Measurements from ENCODE around the gene RNU5B-1.

Gene RNU5B-1

DNA sequence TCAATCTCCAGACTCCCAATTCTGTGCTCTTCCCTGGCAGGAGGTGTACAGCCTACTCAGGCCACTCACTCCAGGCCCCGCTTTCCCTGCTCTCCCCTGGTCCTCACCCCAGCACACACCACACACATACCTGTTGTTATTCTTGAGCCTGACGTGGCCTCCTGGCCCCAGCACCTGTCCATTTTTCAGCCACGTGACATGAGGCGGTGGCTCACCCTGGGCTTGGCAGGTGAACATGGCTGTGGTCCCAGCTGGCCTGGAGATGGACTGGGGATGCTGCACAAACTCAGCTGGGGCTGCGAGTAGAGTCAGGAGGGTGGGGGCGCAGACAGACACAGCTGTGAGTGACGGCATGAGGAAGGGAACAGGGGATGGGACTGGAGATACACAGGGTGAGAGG lies 27.3 kb downstream of the RNU5B-1 start:
- DNase-seq (ENCODE audit: low read depth), result no peak
- no peak overlapping the region for H3K4me3 ChIP-seq (ENCODE audit: low read depth, low read length)
- TF ChIP-seq, protein P1, sequence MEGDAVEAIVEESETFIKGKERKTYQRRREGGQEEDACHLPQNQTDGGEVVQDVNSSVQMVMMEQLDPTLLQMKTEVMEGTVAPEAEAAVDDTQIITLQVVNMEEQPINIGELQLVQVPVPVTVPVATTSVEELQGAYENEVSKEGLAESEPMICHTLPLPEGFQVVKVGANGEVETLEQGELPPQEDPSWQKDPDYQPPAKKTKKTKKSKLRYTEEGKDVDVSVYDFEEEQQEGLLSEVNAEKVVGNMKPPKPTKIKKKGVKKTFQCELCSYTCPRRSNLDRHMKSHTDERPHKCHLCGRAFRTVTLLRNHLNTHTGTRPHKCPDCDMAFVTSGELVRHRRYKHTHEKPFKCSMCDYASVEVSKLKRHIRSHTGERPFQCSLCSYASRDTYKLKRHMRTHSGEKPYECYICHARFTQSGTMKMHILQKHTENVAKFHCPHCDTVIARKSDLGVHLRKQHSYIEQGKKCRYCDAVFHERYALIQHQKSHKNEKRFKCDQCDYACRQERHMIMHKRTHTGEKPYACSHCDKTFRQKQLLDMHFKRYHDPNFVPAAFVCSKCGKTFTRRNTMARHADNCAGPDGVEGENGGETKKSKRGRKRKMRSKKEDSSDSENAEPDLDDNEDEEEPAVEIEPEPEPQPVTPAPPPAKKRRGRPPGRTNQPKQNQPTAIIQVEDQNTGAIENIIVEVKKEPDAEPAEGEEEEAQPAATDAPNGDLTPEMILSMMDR (IDR thresholded peaks at IDR 0.05; ENCODE audit: control insufficient read depth, extremely low read depth, insufficient read depth), result no peak

DNA sequence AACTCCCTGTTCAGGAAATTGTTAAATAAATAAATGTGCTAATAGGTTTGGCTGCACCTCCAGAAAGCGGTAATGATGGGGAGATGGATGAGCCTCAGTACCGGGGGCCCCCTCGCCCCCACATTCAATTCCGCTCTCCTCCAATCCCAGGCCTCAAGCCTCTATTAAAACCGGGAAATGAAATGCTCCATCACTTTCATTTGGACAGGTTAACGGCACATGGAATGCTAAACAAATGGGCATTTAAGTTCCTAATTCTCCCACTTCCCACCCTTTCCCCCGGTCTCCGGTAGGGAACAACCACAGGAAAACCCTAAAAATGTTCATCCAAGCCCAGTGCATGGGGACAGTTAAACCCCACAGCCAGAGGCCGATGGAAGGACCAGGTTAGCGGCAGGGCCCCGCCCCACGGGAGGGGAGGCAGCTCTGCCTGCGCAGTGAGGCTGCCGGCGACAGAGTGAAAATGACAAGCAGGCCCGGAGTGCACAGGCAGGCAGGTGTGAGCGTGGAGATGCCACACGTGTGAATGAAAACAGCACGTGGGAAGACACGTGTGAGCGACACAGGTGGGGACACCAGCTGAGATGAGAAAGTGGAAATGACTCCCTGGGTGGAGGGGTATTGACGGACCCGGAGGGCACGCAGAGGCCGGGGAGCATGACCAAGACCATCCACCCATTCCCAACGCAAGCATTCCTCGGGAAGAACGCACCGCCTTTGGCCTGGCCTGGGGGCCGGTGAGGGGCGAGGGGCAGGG lies 28.1 kb downstream of the RNU5B-1 start:
- no peak overlapping the region for H3K4me3 ChIP-seq (ENCODE audit: low read depth, low read length)
- no peak for DNase-seq (ENCODE audit: low read depth)
- TF ChIP-seq, protein P1 (IDR thresholded peaks at IDR 0.05; ENCODE audit: control insufficient read depth, extremely low read depth, insufficient read depth), result no peak

DNA sequence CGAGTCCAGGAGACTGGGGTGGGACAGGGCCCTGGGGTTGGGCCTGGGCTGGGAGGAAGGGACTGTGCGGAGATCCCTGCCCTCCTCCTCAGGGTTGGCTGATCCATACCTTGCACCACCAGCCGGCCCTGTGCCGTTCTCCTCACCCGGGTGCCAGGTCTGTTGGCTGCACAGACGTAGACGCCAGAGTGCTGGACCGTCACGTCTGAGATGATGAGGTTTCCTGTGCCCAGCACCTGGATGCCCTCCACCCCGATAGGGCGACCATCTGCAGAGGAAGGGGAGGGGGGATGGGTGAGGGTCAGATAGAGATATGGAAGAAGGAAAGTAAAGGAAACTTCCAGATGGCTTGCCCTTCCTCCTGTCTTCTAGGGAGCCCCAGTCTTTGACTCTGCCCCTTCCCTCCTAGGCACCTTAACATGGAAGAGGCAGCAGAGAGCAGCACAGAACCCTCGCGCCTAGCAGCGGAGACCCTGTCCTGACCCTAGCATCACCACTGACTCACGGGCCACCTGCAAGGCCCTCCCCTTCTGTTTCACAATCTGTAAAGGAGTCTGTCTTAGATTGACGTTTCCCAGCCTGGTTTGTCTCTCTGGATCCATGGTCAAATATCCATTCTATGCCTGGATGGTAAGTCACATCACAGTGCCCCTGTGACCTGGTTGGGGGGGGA lies 28.8 kb downstream of the RNU5B-1 start:
- no peak for DNase-seq (ENCODE audit: low read depth)
- no peak overlapping the region for H3K4me3 ChIP-seq (ENCODE audit: low read depth, low read length)
- TF ChIP-seq, protein P1 (IDR thresholded peaks at IDR 0.05; ENCODE audit: control insufficient read depth, extremely low read depth, insufficient read depth), result no peak

DNA sequence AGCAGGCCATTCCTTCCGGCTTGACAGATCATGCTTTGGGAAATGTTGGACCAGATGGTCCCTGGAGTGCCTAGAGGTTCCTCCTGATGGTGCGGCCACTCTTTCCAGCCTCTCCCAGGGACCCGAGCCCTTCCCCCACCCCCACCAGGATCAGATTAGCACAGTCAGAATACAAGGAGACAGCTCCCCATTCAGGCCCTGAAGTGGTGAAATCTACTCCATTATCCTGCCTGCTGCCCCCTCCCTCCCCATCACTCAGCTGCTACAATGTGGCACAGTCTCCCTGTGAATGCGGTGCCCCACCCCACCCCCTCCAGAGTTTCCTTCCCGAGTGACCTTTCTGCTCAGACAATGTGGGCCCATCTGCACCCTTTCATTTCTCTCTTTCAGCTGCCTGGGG lies 29.4 kb downstream of the RNU5B-1 start:
- TF ChIP-seq, protein P1 (IDR thresholded peaks at IDR 0.05; ENCODE audit: control insufficient read depth, extremely low read depth, insufficient read depth), result no peak
- H3K4me3 ChIP-seq (ENCODE audit: low read depth, low read length), result no peak overlapping the region
- DNase-seq (ENCODE audit: low read depth), result no peak

DNA sequence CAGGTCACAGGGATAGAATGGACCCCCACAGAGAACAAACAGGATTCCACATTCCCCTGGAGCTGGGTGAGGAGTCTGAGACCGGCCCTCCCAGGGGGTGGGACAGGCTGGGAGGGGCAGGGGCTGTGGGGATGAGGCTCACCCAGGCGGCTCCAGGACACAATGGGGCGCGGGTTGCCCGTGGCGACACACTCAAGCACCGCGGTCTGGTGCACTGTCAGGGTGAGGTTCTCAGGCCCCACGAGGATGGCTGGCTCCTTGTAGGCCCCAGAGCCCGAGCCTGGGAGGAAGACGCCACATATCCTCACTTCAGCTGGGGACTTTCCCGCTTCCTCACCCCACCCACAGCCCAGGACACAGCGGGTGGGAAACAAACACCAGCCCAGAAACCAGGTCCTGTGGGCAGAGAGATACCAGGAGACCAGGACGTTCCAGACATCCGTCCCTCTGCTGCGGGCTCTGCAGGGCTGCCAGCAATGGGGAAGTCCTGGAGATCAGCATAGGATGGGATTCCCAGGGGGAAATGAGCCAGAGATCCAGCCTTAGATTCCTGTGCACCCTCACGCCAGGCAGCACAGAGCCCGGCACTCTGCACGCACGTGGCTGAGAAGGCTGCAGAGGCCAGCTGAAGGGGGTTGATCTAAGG lies 30.2 kb downstream of the RNU5B-1 start:
- no peak overlapping the region for H3K4me3 ChIP-seq (ENCODE audit: low read depth, low read length)
- no peak for DNase-seq (ENCODE audit: low read depth)
- TF ChIP-seq, protein P1 (IDR thresholded peaks at IDR 0.05; ENCODE audit: control insufficient read depth, extremely low read depth, insufficient read depth), result no peak

DNA sequence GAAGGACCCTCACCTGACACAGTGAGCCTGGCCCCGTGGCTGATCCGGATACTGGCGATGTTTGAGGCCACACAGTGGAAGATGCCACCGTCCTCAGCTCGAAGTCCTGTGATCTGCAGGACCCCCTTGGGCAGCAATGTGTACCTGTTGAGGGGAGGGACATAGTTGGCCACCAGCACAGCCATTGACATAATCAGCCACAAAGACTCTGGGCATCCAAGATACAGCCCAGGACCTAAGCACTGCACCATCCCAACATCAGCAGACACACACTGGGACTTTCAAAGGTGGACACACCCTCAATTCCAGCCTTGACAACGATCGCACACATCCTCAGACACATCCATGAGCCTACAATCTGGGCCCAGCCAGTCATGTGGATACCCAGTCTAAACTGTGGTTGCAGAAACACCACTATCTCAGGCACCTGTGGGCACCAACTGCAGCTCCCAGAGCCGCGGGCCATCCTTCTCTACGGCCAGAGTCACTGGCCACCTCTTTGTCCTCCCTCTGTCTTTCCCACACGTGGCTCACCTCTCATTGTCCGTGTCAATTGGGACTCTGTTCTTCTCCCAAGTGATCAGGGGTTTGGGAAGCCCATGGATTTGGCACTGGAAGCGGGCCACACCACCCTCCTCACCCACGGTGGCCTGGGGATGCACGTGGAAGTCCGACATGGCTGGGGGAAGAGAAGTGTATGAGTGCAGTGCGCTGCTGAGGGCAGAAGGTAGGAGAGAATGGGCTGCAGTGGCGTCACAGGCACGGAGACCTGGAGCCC lies 31.0 kb downstream of the RNU5B-1 start:
- TF ChIP-seq, protein P1 (IDR thresholded peaks at IDR 0.05; ENCODE audit: control insufficient read depth, extremely low read depth, insufficient read depth), result no peak
- no peak for DNase-seq (ENCODE audit: low read depth)
- no peak overlapping the region for H3K4me3 ChIP-seq (ENCODE audit: low read depth, low read length)

Measured in LNCaP clone FGC (cell line).